GM12878 (cell line): ENCODE results near the gene RASSF8. TPM values are rescaled to one million over a fixed set of nuclear protein-coding genes. Genes with fewer than 3 reads are reported as not detected.

Experiments
- ATAC-seq: fragments of 200-7000 bp; cut with Tn5 transposase; 3 replicates; pipeline ENCODE4 v1.9.1; 2020; ENCODE audit warnings: mild to moderate bottlenecking, moderate library complexity
- BruUV-seq: library from RNA; stranded (reverse); fragments of 400-500 nt; replicated peaks from 2 replicates; lab custom pipeline; 2021; lab: Mats Ljungman, UMichigan
- CTCF ChIA-PET: fragments of 300-600 bp; sonication (Branson Sonifier 250); formaldehyde crosslinking; extraction: SDS; loops from one replicate; lab custom pipeline; 2021; ENCODE audit warnings: inconsistent platforms; lab: Yijun Ruan, JAX
- POLR2A ChIA-PET: fragments of 350-600 bp; formaldehyde crosslinking; extraction: SDS; loops from one replicate; lab custom pipeline; 2021; ENCODE audit warnings: inconsistent platforms; lab: Charles Lee
- RAD21 ChIA-PET: fragments of 300-600 bp; sonication (Branson Sonifier 250); formaldehyde crosslinking; loops from one replicate; lab custom pipeline; 2023; ENCODE audit warnings: antibody characterized with exemption; ENCODE audit not compliant: unreplicated experiment; lab: Charles Lee
- SMC1A ChIA-PET: fragments of 300-600 bp; sonication (Branson Sonifier 250); formaldehyde crosslinking; loops from one replicate; lab custom pipeline; 2023; ENCODE audit not compliant: unreplicated experiment, uncharacterized antibody; lab: Charles Lee
- DNase-seq: peaks from one replicate; pipeline ENCODE4 v3.0.0-alpha.2; 2011; ENCODE audit warnings: low read depth, low spot score
- FAIRE-seq: peaks from 3 replicates; lab custom pipeline; 2011; peaks lifted over from hg19 to GRCh38; lab: Jason Lieb, UNC
- H2AFZ ChIP-seq: 2 replicates; pipeline ENCODE4 v1.6.0; 2011; ENCODE audit warnings: low read depth, low read length, control low read depth; ENCODE audit not compliant: control insufficient read depth
- H3K27ac ChIP-seq: 2 replicates; pipeline ENCODE4 v1.5.1; 2011; ENCODE audit warnings: control low read depth; ENCODE audit not compliant: control insufficient read depth, insufficient read depth
- H3K27me3 ChIP-seq, 2 experiments: replicated peaks in 1 of 2; 2 replicates each; pipeline versions ENCODE4 v1.6.0 to v1.6.1; 2011; ENCODE audit warnings: low read length in 1 of 2; ENCODE audit not compliant: control insufficient read depth in 2 of 2, insufficient read depth in 2 of 2
- H3K36me3 ChIP-seq, 2 experiments: 2 replicates each; pipeline ENCODE4 v1.5.1; 2011; ENCODE audit warnings: low read length in 1 of 2; ENCODE audit not compliant: control insufficient read depth in 2 of 2, insufficient read depth in 2 of 2
- H3K4me1 ChIP-seq: 2 replicates; pipeline ENCODE4 v1.6.1; 2011; ENCODE audit warnings: mild to moderate bottlenecking, low read length, moderate library complexity, mixed read lengths; ENCODE audit not compliant: control insufficient read depth, insufficient read depth
- H3K4me2 ChIP-seq: 2 replicates; pipeline ENCODE4 v1.6.0; 2011; ENCODE audit warnings: control low read depth; ENCODE audit not compliant: control insufficient read depth, insufficient read depth
- H3K4me3 ChIP-seq: fragments of 200-600 bp; sonication (generic); 2 replicates; pipeline ENCODE4 v1.5.1; 2016
- H3K79me2 ChIP-seq: 2 replicates; pipeline ENCODE4 v1.6.0; 2011; ENCODE audit warnings: low read length; ENCODE audit not compliant: control insufficient read depth, insufficient read depth
- H3K9ac ChIP-seq: 2 replicates; pipeline ENCODE4 v1.8.0; 2011; ENCODE audit warnings: low read length, control low read depth, mixed read lengths; ENCODE audit not compliant: control insufficient read depth, insufficient read depth
- H3K9me3 ChIP-seq: replicated peaks from 3 replicates; pipeline ENCODE4 v1.5.1; 2011; ENCODE audit warnings: mild to moderate bottlenecking, low read length; ENCODE audit not compliant: control insufficient read depth, insufficient read depth
- H4K20me1 ChIP-seq: 2 replicates; pipeline ENCODE4 v1.6.0; 2011; ENCODE audit not compliant: control insufficient read depth, insufficient read depth
- E2F8 ChIP-seq: fragments of 450-650 bp; IDR thresholded peaks from 2 replicates; pipeline ENCODE4 v1.6.1; 2018; ENCODE audit warnings: mild to moderate bottlenecking, low read depth, moderate library complexity; ENCODE audit not compliant: partially characterized antibody
- IKZF1 ChIP-seq: fragments of 450-650 bp; conservative IDR thresholded peaks from 2 replicates; pipeline ENCODE4 v1.6.1; 2017; ENCODE audit warnings: antibody characterized with exemption, mild to moderate bottlenecking
- SREBF2 ChIP-seq: IDR thresholded peaks from 2 replicates; pipeline ENCODE4 v1.6.1; 2012; ENCODE audit warnings: mild to moderate bottlenecking, low read length
- TARDBP ChIP-seq: IDR thresholded peaks from 2 replicates; pipeline ENCODE4 v1.6.1; 2016; ENCODE audit warnings: borderline replicate concordance
- ZBTB4 ChIP-seq: fragments of 450-650 bp; formaldehyde crosslinking; IDR thresholded peaks from 2 replicates; pipeline ENCODE4 v1.4.0; 2022; ENCODE audit warnings: mild to moderate bottlenecking, moderate library complexity
- WGBS: methylation state at CpG from one replicate; pipeline ENCODE4 v1.1.6; 2016; ENCODE audit warnings: low lambda C conversion rate; ENCODE audit not compliant: insufficient replicate concordance, insufficient coverage; ENCODE audit errors: missing lambda C conversion rate; 5-methylcytosine and 5-hydroxymethylcytosine counted together
- in situ Hi-C: fragments of 300-500 bp; cut with MboI; formaldehyde crosslinking; loops from 9 replicates; pipeline ENCODE4 v1.14.3; 2018; ENCODE audit warnings: mixed read lengths
- intact Hi-C: fragments of 100-400 bp; cut with micrococcal nuclease; formaldehyde crosslinking; loops from one replicate; pipeline ENCODE4 v1.14.2; 2022; ENCODE audit not compliant: unreplicated experiment
- polyA plus RNA-seq, 11 experiments: library from polyadenylated mRNA; depleted of rRNA in 4 of 11; unstranded in 6 of 11; stranded (reverse) in 5 of 11; fragments of >200 nt; fragmentation: Nextera tagmentation in 4 of 11; fragmentation: Illumina TruSeq in 1 of 11; extraction: Ambion mirVana in 4 of 11; extraction: Trizol in 1 of 11; gene quantifications; 1 replicate in 1 of 11; 2 replicates in 10 of 11; pipeline versions ENCODE4 v1.2.1 to v1.2.3, GENCODE V29; 2011 to 2016; ENCODE audit warnings: inconsistent platforms in 2 of 11, missing spikeins in 2 of 11, low read depth in 1 of 11
- total RNA-seq, 4 experiments: library from RNA; depleted of rRNA in 3 of 4; stranded (reverse); fragments of >200 nt in 3 of 4; fragmentation: Illumina TruSeq in 1 of 4; extraction: Trizol in 1 of 4; gene quantifications; 2 replicates each; pipeline versions ENCODE4 v1.2.1 to v1.2.3, GENCODE V29; 2013 to 2021

RASSF8 gene
- total and polyA plus RNA-seq, 10 of the 15 experiments (the other 5 are each of a cell fraction or from before 2014, with no cell fraction given): 0.06 to 0.18 (median 0.08) TPM; not detected in 6

GRCh38 chr12:25975179-25975578 lies 16.7 kb downstream of the RASSF8 start:
- BruUV-seq: no TSS peak
- H3K36me3 ChIP-seq: no peaks in the 10 kb centered on the region
- SMC1A ChIA-PET: interaction anchor here (1.0 kb wide), 1 partner anchor 261 kb away, joined by 3 read pairs; no protein-coding TSS in a partner anchor
- TF ChIP-seq TARDBP (no peak), IKZF1 (no peak), E2F8 (no peak), SREBF2 (no peak), ZBTB4 (CRISPR knock-in tag) (no peak)
- TF ChIP-seq, all 136 proteins: peak for 0
- Histone ChIP-seq H3K9me3 (no peaks in the 10 kb centered on the region), H3K27ac (no peak overlapping the region), H3K4me2 (no peak overlapping the region), H3K79me2 (no peaks in the 10 kb centered on the region), H3K9ac (no peak overlapping the region), H4K20me1 (no peaks in the 10 kb centered on the region), H3K4me3 (no peak overlapping the region), H3K4me1 (no peaks in the 10 kb centered on the region), H2AFZ (no peak overlapping the region), H3K27me3 (peaks cover 0 to 2% of the 10 kb centered on the region in 2 experiments; a peak in 1 of 4 replicates)
- ChIA-PET RAD21 (no interaction called here), POLR2A (no interaction called here), CTCF (no interaction called here)
- in situ Hi-C loops: no loop called here
- FAIRE-seq: no peak
- intact Hi-C loops: no loop called here
- no peak for ATAC-seq
- no peak for DNase-seq
- WGBS: 64% methylated on average over 3 of the region's 3 CpGs
